Stimulated activated naive B cell treated with anti-CD40 and anti-IgM and Interleukin-4, amounts not matched to agents 10 μg/mL and 1 μg/mL and 100 μg/mL, for 72 hours (primary cell): ENCODE measurements around the gene TBC1D1.
A peak's percentile ranks its signal among the peaks of the same experiment; 100 is the strongest.

Experiments used
- ATAC-seq, 2 donors: fragments of 150-1000 bp; cut with Tn5 transposase; replicated peaks; 2 replicates each; pipeline ENCODE4 v1.10.0; 2021; ENCODE audit warnings: moderate library complexity in 1 of 2
- DNase-seq: peaks from one replicate; pipeline ENCODE4 v3.0.0; 2021
- H3K27ac Mint-ChIP-seq: one replicate; pipeline ENCODE4 v1.8.0; 2022; ENCODE audit warnings: mild to moderate bottlenecking, mixed read lengths
- H3K27me3 Mint-ChIP-seq, 2 donors: one replicate each; pipeline ENCODE4 v1.8.0; 2022; ENCODE audit warnings: mixed read lengths in 2 of 2
- H3K36me3 Mint-ChIP-seq, 2 donors: one replicate each; pipeline ENCODE4 v1.8.0; 2022; ENCODE audit warnings: mixed read lengths in 2 of 2, mild to moderate bottlenecking in 1 of 2
- H3K4me1 Mint-ChIP-seq, 2 donors: one replicate each; pipeline ENCODE4 v1.8.0; 2022; ENCODE audit warnings: mixed read lengths in 2 of 2, mild to moderate bottlenecking in 1 of 2
- H3K4me3 Mint-ChIP-seq, 2 donors: one replicate each; pipeline ENCODE4 v1.8.0; 2022; ENCODE audit warnings: mild to moderate bottlenecking in 2 of 2, mixed read lengths in 2 of 2, moderate library complexity in 1 of 2
- H3K9me3 Mint-ChIP-seq, 2 donors: one replicate each; pipeline ENCODE4 v1.8.0; 2022; ENCODE audit warnings: mixed read lengths in 2 of 2, mild to moderate bottlenecking in 1 of 2

The TBC1D1 gene

DNA sequence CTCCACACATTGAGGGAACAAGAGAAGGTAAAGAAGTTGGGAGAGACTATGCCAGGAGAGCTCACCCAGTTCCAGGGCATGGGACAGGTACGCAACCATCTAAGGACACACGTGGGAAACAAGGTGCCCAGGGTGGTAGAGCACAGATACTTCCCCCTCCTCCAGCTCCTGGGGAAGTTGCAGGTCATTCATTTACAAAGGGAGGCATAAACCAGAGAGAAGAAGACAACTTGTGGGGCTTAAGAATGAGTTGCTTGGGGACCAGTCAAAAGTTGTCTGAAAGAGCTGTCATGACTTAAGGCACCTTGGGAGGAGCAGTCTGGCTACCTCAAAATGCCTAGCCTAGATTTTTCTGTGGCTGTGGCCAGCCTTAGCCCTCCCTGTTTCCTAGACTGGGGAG is 255.5 kb downstream of the TBC1D1 start:
- no peak overlapping the region for H3K27ac Mint-ChIP-seq
- peaks cover 8 to 15% of the 10 kb centered on the region in 2 donors for H3K36me3 Mint-ChIP-seq
- no peak overlapping the region for H3K4me3 Mint-ChIP-seq
- DNase-seq: no peak
- H3K9me3 Mint-ChIP-seq: no peaks in the 10 kb centered on the region
- peaks cover 0 to 4% of the 10 kb centered on the region in 2 donors for H3K4me1 Mint-ChIP-seq
- no peaks in the 10 kb centered on the region for H3K27me3 Mint-ChIP-seq
- ATAC-seq: no peak

GRCh38 chr4:38149472-38149996 is 258.6 kb downstream of the TBC1D1 start:
- DNase-seq (no peak), ATAC-seq (no peak)
- H3K4me3 Mint-ChIP-seq: no peak overlapping the region
- H3K9me3 Mint-ChIP-seq: no peaks in the 10 kb centered on the region
- no peak overlapping the region for H3K27ac Mint-ChIP-seq
- H3K27me3 Mint-ChIP-seq: no peaks in the 10 kb centered on the region
- H3K36me3 Mint-ChIP-seq: no peaks in the 10 kb centered on the region
- H3K4me1 Mint-ChIP-seq: peaks cover 11 to 13% of the 10 kb centered on the region in 2 donors

DNA sequence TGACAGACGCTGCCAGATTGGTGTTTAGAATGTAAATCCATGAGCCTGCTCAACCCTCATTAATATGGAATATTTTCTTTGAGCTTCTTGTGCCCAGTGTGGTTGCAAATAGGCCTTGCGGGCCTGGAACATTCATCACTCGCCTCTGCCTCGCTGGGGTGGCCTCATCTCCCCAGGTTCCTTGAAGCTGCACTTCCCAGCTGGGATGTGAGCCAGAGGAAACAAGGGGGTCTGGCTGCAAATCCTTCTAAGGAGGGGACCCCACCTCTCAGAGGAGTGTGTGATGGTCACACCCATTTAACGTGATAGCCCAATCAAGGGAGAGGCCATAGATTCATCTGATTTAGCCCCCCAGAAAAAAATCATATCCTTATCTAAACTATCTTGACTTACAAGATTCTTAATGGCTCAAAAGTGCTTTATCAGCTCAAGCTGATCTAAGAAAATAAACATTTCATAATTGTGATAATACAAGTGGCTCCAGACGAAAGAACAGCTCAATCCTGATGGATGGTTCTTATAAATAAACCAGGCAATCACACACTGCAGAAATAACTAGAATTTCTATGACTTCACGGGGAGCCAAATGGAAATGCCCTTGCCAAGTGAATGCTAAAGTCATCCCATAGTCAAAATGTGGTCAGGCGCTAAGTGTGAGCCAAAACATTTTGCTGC is 259.2 kb downstream of the TBC1D1 start:
- Mint-ChIP-seq H3K36me3 (no peaks in the 10 kb centered on the region), H3K4me3 (no peak overlapping the region), H3K9me3 (no peaks in the 10 kb centered on the region), H3K27me3 (no peaks in the 10 kb centered on the region), H3K27ac (no peak overlapping the region), H3K4me1 (peaks cover 17 to 19% of the 10 kb centered on the region in 2 donors)
- DNase-seq (no peak), ATAC-seq (no peak)

GRCh38 chr4:38150766-38151165 is 259.9 kb downstream of the TBC1D1 start:
- ATAC-seq (no peak), DNase-seq (no peak)
- Mint-ChIP-seq H3K27ac (no peak overlapping the region), H3K4me3 (no peak overlapping the region), H3K4me1 (peaks cover 20 to 22% of the 10 kb centered on the region in 2 donors), H3K9me3 (no peaks in the 10 kb centered on the region), H3K36me3 (no peaks in the 10 kb centered on the region), H3K27me3 (no peaks in the 10 kb centered on the region)

- no peak for ATAC-seq
- no peak for DNase-seq
- Mint-ChIP-seq H3K9me3 (no peaks in the 10 kb centered on the region), H3K27ac (no peak overlapping the region), H3K4me3 (no peak overlapping the region), H3K36me3 (no peaks in the 10 kb centered on the region), H3K27me3 (no peaks in the 10 kb centered on the region), H3K4me1 (peaks cover 20 to 22% of the 10 kb centered on the region in 2 donors)
Measured at GRCh38 chr4:38151873-38152272, 261.0 kb downstream of the TBC1D1 start.

DNA sequence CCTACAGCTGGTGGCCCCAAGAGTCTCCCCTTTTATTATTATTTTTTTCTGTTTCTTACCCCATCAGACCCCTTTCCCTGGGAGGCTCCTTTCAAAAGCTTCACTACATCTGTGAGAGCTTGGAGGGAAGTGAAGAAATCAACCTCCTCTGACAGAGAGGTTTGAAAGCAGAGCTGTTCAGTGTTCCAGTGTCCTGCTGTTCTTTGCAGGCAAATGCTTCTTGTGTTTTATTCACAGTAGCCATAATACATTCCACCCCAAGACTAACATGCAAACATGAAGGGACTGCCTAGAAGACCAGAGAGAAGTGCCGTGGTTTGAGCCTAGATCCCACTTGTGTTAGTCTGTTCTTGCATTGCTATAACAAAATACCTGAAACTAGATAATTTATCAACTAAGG is 261.4 kb downstream of the TBC1D1 start:
- peaks cover 20 to 22% of the 10 kb centered on the region in 2 donors for H3K4me1 Mint-ChIP-seq
- ATAC-seq (no peak), DNase-seq (no peak)
- no peak overlapping the region for H3K4me3 Mint-ChIP-seq
- no peaks in the 10 kb centered on the region for H3K36me3 Mint-ChIP-seq
- no peaks in the 10 kb centered on the region for H3K9me3 Mint-ChIP-seq
- H3K27ac Mint-ChIP-seq: no peak overlapping the region
- H3K27me3 Mint-ChIP-seq: no peaks in the 10 kb centered on the region

GRCh38 chr4:38152721-38153386 is 262.0 kb downstream of the TBC1D1 start:
- ATAC-seq (no peak), DNase-seq (no peak)
- peaks cover 20 to 22% of the 10 kb centered on the region in 2 donors for H3K4me1 Mint-ChIP-seq
- H3K27me3 Mint-ChIP-seq: no peaks in the 10 kb centered on the region
- H3K27ac Mint-ChIP-seq: no peak overlapping the region
- no peaks in the 10 kb centered on the region for H3K36me3 Mint-ChIP-seq
- H3K9me3 Mint-ChIP-seq: no peaks in the 10 kb centered on the region
- no peak overlapping the region for H3K4me3 Mint-ChIP-seq

GRCh38 chr4:38153387-38153760 is 262.5 kb downstream of the TBC1D1 start:
- no peaks in the 10 kb centered on the region for H3K36me3 Mint-ChIP-seq
- no peak for ATAC-seq
- no peak overlapping the region for H3K4me3 Mint-ChIP-seq
- peaks cover 0 to under 1% of the 10 kb centered on the region in 2 donors for H3K9me3 Mint-ChIP-seq
- peaks cover 20 to 22% of the 10 kb centered on the region in 2 donors for H3K4me1 Mint-ChIP-seq
- no peak overlapping the region for H3K27ac Mint-ChIP-seq
- DNase-seq: no peak
- H3K27me3 Mint-ChIP-seq: no peaks in the 10 kb centered on the region

DNA sequence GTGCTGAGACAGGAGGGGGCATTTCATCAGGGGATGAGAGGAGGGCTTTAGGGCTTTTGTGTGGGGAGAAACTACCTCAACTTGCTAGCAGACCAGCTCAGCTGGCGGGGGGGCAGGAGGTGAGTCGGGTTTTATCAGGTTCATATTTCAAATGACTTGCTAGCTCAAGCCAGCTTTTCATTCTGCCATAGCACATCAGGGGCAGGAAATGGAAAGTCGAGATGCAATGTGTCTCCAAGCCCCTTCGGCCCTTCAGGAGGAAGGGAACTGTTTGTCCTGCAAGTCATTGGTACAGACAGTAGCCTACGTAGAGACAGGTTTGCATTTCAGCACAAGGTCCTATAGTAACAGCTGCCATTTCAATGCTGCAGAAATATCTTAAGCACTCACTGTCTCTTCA is 263.4 kb downstream of the TBC1D1 start:
- Mint-ChIP-seq H3K4me1 (peaks cover 20 to 22% of the 10 kb centered on the region in 2 donors), H3K36me3 (no peaks in the 10 kb centered on the region), H3K27me3 (no peaks in the 10 kb centered on the region), H3K9me3 (peaks cover 0 to 2% of the 10 kb centered on the region in 2 donors), H3K4me3 (no peak overlapping the region), H3K27ac (peak overlapping the region; percentile 57)
- ATAC-seq (peak in 1 of 2 donors; percentile 25), DNase-seq (no peak)

- ATAC-seq (peak; percentile 53), DNase-seq (no peak)
- Mint-ChIP-seq H3K4me1 (peaks cover 17 to 22% of the 10 kb centered on the region in 2 donors), H3K27ac (no peak overlapping the region), H3K4me3 (peak overlapping the region in 1 of 2 donors; percentile 21), H3K27me3 (no peaks in the 10 kb centered on the region), H3K36me3 (no peaks in the 10 kb centered on the region), H3K9me3 (peaks cover 0 to 2% of the 10 kb centered on the region in 2 donors)
Measured at GRCh38 chr4:38154681-38155588, 264.1 kb downstream of the TBC1D1 start.

- H3K27me3 Mint-ChIP-seq: no peaks in the 10 kb centered on the region
- peaks cover 17 to 26% of the 10 kb centered on the region in 2 donors for H3K4me1 Mint-ChIP-seq
- no peak overlapping the region for H3K4me3 Mint-ChIP-seq
- H3K27ac Mint-ChIP-seq: no peak overlapping the region
- no peaks in the 10 kb centered on the region for H3K36me3 Mint-ChIP-seq
- ATAC-seq (no peak), DNase-seq (no peak)
- H3K9me3 Mint-ChIP-seq: peaks cover 0 to 2% of the 10 kb centered on the region in 2 donors
Measured at GRCh38 chr4:38155589-38156294, 264.9 kb downstream of the TBC1D1 start.

GRCh38 chr4:38157592-38157991 is 266.7 kb downstream of the TBC1D1 start:
- Mint-ChIP-seq H3K36me3 (no peaks in the 10 kb centered on the region), H3K4me3 (no peak overlapping the region), H3K9me3 (peaks cover 0 to 2% of the 10 kb centered on the region in 2 donors), H3K27ac (no peak overlapping the region), H3K4me1 (peaks cover 21 to 37% of the 10 kb centered on the region in 2 donors), H3K27me3 (no peaks in the 10 kb centered on the region)
- ATAC-seq: no peak
- no peak for DNase-seq

GRCh38 chr4:38160487-38161207 is 269.8 kb downstream of the TBC1D1 start:
- DNase-seq (peak; percentile 29), ATAC-seq (peak; percentile 93 to 96)
- H3K27me3 Mint-ChIP-seq: peaks cover 0 to 4% of the 10 kb centered on the region in 2 donors
- no peak overlapping the region for H3K4me3 Mint-ChIP-seq
- no peak overlapping the region for H3K27ac Mint-ChIP-seq
- H3K36me3 Mint-ChIP-seq: peaks cover 0 to 2% of the 10 kb centered on the region in 2 donors
- peaks cover 6 to 9% of the 10 kb centered on the region in 2 donors for H3K9me3 Mint-ChIP-seq
- H3K4me1 Mint-ChIP-seq: peaks cover 5 to 16% of the 10 kb centered on the region in 2 donors
